Activated CD4-positive, CD25-positive, alpha-beta regulatory T cell treated with anti-CD3 and anti-CD28 coated beads, Interleukin-2, amount 50 U/mL, for 24 hours (primary cell): ENCODE data around the gene GPX5.
A peak's percentile ranks its signal among the peaks of the same experiment; 100 is the strongest.
"Not testable (repeated sequence)": the region's sequence is repeated elsewhere in the genome, so short reads cannot be mapped to it uniquely, and the experiment has no call there.

Experiments
- ATAC-seq, 2 donors: fragments of 150-1000 bp; cut with Tn5 transposase; one replicate each; pipeline ENCODE4 v1.10.0; 2021; ENCODE audit warnings: mild to moderate bottlenecking in 1 of 2, moderate library complexity in 1 of 2

GPX5 gene, protein sequence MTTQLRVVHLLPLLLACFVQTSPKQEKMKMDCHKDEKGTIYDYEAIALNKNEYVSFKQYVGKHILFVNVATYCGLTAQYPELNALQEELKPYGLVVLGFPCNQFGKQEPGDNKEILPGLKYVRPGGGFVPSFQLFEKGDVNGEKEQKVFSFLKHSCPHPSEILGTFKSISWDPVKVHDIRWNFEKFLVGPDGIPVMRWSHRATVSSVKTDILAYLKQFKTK

DNA sequence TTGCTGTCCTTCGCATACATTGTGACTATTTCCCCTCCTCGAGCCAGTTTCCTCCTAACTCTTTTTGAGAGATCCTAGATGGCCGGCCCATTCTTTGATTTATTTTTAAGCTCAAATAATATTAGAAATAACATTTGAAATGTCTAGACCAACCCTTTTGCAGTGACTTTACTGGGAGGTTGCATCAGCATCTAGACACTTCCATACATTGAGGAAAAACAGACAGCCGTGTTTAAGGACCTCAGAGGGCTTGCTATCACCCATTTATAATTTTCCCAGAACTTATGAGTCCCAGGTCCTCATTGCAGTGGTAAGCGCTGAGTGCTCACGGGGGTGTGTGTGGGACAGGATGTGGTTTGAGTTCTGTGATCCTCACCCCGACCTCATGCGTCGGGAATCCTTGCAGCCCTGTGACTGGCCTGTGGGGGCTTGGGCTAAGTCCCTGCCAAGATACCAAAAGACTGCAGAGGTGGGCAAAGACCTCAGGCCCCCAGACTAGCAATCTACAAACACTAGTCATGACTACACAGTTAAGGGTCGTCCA, at the start of gene GPX5:
GPX5 (plus strand) TSS at position 386 of the 544 bp plus-strand sequence; CDS start at position 519, 133 bp downstream.
- no peak for ATAC-seq

DNA sequence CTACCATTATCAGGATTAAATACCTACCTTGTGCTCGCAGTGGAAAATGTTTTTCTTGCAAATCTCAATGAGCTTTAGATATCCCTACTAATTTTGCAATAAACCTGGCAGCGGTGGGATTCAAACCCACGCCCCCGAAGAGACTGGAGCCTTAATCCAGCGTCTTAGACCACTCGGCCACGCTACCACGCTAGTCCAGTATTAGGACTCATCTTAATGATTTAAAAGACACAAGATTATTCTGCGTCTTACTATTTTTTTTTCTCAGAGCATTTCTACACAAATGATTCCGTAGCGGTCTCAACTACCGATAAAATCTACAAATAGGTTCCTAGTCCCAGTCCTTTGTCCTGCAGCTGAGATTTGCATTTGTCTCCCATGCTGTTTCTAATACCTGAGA, 47.2 kb upstream of the GPX5 start:
- no peak for ATAC-seq

DNA sequence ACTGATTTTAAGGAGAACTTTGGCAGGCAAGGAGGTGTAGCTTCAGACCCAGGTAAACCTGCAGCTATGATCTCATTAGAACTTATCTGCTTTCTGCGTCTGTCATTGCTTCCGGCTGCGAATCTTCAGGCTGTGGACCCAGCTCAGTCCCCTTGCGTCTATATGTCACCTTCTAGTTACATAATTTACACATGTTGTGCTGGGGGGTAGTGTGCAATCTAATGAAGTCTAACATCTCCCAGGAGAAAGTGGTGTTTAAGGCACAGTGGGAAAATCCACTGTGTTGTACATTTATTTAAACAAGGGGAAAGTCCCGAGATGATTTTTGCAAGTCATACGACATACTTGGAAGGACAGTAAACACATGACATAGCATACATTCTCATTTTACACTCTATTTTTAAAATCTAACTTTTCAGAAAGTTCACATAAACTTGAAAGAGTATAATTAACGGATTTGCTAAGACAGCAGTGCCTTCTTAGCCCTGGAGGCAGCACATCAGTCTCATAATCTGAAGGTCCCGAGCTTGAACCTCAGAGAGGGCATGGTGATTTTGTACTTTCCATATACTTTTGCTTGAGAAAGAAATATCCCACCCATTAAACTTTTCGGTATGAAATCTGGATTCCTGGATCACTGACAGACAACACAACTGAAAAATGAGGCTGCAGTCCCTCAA, 45.3 kb upstream of the GPX5 start:
- ATAC-seq: no peak

DNA sequence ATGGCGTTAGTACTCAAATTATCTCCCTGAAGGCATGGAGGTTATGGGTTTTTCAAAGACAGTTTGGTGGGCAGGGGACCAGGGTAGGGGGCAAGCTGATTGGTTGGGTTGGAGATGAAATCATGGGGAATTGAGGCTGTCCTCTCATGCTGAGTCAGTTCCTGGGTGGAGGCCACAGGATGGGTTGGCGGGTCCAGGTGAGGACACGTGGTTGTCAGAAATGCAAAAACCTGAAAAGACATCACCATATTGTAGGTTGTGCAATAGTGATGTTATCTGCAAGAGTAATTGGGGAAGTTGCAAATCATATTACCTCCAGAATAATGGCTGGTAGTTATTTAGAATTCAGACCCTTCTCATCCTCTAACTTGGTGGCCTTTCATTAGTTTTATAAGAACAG, 40.2 kb upstream of the GPX5 start:
- ATAC-seq: no peak

DNA sequence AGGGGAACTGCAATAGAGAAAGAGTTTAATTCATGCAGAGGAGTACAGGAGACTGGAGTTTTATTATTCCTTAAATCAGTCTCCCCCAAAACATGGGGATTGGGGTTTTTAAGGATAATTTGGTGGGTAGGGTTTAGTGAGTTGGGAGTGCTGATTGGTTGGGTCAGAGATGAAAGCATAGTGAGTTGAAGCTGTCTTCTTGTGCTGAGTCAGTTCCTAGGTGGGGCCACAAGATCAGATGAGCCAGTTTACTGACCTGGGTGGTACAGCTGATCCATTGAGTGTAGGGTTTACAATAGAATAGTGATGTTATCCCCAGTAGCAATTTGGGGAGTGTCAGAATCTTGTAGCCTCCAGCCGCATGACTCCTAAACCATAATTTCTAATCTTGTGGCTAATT, 39.1 kb upstream of the GPX5 start:
- no peak for ATAC-seq

DNA sequence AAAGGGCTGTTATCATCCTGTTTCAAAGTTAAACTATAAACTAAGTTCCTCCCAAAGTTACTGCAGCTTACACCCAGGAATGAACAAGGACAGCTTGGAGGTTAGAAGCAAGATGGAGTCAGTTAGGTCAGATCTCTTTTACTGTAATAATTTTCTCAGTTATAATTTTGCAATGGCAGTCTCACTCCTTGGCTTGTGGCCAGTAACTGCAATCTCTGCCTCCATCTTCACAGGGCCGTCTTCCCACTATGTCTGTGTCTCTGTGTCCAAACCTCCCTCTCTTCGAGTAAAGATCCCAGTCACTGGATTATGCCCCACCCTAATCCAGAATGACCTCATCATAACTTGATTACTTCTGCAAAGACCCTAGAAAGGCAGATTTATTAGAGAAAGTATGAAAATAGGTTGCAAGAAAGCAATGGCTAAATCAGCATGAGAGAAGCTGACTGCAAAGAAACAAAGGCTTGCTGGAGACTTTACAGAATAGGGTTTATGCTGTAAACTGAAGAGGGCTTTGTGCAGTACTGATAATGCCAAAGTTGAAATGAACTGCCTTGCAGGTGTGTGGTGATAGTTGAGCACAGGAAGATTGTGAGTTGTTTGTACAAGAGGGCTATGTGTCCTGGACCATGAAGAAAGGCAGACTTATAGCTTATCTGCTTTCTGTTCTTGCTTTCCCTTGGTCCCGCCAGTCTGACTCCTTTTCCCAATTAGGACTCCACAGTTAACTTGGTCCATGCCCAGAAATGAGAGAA, 38.5 kb upstream of the GPX5 start:
- no peak for ATAC-seq

DNA sequence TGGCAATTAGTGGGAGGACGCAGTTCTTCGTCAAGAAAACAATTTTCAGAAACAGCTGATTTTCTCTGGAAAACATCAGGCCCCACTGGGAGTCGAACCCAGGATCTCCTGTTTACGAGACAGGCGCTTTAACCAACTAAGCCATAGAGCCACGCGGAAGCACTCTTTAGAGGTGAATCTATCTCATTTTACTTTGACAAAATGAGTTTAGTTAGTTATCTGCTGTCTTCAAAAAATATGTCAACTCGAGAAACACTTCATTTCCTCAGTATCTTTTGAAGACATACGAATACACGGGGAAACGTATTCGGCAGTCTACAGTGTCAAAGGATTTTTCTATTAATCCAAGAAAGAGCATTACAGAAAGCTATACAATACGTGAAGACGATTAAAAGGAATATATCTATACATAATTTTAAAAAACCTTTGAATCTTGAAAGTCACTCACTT, 36.7 kb upstream of the GPX5 start:
- no peak for ATAC-seq

DNA sequence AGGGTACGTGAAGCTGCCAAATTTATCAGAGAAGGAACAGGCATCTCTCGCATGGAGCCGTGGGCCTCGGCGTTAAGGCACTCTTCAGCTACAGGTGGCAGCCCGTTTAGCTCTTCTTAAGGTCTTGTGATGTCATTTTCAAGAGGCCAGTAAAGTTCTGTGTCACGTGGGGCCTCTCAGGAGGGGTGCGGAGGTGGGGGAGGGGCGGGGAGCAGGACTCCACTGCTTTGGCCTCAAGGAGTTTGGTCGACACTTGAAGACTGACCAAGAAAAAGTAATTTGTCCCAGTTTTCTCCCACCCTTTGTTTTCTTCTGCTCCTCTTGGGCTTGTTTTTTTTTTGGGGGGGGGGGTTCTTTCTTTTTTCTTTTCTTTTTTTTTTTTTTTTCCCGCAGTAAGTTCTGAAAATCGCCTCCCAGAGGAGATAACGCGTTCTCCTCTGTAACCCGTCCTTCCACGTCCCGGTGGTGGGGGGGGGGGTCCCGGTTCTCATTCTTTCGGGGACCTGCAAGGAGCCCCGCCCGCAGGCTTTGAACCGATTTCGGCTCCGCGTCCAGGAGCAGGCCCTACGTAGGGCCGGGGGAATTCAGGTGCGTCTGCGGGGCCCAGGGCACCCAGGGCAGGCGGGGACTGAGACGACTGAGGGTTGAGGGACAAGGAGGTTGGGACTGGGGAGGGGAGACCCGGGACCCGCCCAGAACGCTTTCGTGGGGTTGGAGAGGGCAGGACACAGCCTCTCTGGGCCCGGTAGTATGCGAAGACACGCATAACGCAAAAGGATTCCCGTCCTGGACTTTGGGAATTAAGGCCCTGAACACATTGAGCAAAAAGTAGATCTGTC, 36.1 kb upstream of the GPX5 start:
- peak in 1 of 2 donors; percentile 45 for ATAC-seq

DNA sequence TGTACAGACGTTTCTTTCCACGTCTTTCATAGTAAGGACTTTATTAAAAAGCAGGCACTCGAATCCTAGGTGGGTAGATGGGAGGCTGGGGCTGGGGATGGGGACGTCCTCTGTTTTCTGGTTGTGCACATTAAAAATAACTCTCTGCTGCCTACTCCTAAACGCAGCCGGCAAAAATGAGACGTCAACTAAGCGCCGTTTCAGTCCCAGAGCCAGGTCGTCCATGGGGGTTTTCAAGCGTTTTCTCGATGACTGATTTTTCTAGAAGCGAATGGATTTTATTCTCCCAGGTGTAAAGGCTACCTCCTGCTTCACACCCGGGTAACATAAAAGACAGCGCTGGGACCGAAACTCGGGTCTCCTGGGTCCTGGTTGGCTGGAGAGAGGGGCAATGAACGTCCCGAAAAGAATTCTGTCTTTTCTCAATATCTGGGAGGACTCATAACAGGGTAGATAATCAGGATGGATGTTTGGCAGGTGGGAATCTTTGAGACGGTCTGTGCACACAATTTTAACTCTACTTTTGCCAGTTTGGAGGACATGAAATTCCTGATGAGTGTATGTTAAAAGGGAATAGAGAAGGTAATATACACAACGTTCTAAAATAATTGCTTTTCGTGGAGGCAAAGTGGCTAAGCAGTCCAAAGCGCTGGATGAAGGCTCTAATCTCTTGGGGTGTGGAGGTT, 35.3 kb upstream of the GPX5 start:
- no peak for ATAC-seq

DNA sequence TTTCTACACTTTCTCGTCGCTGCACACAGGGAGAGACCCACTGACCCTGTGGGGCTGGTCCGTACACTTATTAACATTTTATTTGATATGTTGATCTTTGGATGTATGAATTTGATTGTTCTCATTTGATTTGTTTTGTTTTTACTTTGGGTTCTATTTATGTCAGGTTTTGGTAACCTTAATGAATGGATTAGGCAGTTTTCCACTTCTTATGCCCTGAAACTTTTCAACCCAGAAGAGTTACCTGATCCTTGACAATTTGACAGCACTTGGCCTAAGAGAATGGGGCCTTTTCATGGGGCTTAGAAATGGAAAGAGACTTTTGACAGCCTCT, 33.7 kb upstream of the GPX5 start:
- ATAC-seq: no peak

DNA sequence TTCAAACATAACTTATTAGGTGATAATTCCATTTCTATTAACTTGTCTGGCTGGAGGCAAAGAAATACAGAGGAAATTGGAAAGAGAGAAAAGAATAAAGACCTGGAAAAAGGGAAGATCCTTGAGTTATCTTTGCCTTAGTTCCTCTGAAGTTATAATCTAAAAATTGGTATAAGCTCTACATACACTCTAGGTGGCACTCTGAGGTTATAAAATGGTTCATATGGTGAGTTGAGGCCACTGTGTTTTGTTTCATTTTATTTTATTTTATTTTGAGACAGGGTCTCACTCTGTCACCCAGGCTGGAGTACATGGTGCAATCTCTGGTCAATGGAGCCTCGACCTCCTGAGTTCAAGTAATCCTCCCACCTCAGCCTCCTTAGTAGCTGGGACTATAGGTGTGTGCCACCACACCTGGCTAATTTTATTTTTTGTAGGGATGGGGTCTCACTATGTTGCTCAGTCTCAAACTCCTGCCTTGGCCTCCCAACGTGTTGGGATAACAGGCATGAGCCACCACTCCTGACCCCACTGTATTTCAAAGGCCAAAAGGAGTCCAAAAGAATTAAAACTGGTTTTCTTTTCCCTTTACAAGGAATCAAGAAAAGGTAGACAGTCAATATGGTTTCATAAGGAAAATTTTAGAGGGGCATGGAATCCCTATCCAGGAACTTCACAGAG, 29.4 kb upstream of the GPX5 start:
- no peak for ATAC-seq

DNA sequence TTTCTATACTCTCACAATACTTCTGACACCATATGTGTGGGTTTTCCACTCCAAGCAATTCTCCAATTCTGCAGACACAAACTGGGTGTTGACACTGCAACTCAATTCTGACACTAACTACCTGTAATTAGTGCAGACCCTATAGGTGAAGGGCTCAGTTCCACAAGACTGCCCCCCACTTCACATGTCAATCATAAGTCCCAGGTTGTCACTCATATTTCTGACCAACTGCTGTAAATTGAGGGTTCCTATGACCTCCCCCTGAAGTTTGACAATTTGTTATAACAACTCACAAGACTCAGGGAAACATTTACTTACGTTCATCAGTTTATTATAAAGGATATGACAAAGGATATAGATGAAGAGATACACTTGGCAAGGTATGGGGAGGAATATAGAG, 28.4 kb upstream of the GPX5 start:
- ATAC-seq: no peak

DNA sequence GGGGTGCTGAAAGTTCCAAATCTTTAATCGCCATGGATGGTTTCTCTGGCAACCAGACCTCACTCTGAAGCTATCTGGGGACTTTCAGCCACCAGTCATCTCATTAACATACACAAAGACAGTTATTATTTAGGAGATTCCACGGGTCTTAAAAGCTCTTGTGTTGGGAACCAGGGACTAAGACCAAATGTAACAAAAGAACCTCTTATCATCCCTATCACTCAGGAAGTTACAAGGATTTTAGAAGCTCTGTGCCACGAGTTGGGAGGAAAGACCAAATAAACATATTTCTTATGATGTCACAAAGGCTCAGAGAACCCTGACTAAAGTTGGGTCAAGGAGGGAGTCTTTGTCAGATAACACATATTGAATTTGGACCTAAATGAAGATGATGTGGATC, 27.8 kb upstream of the GPX5 start:
- no peak for ATAC-seq

DNA sequence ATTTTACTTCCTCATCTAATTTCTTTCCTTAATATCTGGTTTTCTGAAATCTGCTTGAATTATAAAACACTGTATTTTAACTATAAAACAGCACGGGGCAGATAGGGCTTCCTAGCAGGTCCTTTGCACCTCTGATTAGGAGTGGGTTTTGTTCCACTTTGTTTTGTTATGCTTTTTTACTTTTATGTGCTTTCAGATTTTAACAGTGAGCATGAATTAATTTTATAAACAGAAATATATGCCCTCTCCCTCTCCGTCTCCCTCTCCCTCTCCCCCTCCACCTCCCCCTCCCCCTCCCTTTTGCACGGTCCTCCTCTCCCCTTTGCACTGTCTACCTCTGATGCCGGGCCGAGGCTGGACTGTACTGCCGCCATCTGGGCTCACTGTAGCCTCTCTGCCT, 24.4 kb upstream of the GPX5 start:
- no peak for ATAC-seq

DNA sequence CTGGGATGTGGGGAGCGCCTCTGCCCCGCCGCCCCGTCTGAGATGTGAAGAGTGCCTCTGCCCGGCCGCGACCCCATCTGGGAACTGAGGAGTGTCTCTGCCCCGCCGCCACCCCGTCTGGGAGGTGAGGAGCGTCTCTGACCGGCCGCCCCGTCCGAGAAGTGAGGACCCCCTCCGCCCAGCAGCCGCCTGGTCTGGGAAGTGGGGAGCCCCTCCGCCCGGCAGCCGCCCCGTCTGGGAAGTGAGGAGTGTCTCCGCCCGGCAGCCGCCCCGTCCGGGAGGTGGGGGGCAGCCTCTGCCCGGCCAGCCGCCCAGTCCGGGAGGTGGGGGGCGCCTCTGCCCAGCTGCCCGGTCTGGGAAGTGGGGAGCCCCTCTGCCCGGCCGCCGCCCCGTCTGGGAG, 23.5 kb upstream of the GPX5 start:
- ATAC-seq: not testable (repeated sequence)

DNA sequence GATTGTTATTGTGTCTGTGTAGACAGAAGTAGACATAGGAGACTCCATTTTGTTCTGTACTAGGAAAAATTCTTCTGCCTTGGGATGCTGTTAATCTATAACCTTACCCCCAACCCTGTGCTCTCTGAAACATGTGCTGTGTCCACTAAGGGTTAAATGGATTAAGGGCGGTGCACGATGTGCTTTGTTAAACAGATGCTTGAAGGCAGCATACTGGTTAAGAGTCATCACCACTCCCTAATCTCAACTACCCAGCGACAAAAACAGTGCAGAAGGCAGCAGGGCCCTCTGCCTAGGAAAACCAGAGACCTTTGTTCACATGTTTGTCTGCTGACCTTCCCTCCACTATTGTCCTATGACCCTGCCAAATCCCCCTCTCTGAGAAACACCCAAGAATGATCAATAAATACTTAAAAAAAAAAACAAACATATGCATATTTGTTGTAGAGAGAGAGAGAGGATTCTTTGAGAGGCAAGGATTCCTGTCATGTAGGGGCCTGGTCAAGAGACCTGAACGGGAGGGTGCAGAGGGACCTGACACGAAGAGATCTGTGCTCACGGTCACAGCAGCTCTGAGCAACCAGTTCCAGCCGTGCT, 22.9 kb upstream of the GPX5 start:
- ATAC-seq: not testable (repeated sequence)

DNA sequence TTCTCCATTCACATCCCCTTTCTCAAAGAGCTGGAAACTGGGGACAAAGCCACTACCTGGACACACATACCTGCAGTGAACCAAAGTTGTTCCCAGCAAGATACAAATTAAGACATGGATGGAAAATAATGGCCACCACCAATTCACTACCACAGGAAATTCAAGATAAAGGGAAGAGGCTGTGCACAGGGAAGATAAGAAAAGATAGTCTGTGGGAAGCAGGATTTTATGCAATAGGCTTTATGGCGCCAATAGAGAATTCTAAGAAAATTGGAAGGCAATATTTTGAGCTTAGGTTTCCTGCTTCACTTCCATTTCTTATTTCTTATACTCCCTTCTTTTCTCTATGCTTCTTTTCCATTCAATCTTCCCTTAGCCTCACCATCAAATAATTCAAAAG, 19.9 kb upstream of the GPX5 start:
- ATAC-seq: no peak

DNA sequence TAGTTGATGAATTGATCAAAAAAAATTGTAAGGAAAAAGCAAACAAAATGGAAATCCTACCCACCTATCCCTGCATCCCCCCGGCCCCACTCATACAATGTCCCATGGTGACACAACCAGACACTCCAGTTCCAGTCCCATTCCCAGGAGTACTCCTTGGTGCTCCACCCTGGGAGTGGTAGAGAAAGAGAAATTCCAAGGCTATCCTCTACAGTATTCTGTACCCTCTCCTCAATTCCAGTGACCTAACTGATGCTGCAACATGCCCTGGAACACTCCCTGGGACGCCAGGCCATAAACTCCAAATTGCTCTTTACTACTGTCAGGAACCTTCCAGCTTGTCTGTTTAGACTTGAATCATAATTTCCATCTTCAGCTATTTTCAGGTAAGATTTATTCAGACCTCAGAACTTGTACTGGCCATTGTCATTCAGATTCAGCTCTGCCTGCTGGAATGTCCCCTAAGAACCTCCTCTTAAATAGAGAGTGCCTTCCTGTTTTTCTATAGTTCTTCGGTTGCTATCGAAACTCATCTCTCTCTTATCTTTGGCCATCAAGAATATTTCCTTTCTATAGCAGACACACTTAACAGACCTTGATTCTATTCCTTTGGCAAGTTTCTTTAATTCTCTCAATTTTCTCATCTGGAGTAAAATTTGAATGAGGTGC, 18.7 kb upstream of the GPX5 start:
- ATAC-seq: no peak

DNA sequence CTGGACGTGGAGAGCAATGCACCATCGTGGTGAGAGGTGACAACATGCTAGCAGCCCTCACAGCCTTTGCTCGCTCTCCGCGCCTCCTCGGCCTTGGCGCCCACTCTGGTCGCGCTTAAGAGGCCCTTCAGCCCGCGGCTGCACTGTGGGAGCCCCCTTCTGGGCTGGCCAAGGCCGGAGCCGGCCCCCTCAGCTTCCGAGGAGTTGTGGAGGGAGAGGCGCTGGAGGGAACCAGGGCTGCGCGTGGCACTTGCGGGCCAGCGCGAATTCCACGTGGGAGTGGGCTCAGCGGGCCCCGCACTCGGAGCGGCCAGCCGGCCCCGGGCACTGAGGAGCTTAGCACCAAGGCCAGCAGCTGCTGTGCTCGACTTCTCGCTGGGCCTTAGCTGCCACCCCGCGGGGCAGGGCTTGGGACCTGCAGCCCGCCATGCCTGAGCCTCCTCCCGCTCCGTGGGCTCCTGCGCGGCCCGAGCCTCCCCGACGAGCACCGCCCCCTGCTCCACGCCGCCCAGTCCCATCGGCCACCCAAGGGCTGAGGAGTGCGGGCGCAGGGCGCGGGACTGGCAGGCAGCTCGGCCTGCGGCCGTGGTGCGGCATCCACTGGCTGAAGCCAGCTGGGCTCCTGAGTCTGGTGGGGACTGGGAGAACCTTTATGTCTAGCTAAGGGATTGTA, 13.9 kb upstream of the GPX5 start:
- ATAC-seq: no peak

DNA sequence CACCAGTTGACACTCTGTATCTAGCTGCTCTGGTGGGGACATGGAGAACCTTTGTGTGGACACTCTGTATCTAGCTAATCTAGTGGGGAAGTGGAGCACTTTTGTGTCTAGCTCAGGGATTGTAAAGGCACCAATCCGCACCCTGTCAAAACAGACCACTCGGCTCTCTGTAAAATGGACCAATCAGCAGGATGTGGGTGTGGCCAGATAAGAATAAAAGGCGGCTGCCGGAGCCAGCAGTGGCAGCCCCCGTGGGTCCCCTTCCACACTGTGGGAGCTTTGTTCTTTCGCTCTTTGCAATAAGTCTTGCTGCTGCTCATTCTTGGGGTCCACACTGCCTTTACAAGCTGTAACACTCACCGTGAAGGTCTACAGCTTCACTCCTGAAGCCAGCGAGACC, 13.3 kb upstream of the GPX5 start:
- ATAC-seq: not testable (repeated sequence)
